Adrenal gland (tissue), 5 donors: Measurements from ENCODE around the gene STIM2.

Source experiments
- CTCF ChIP-seq, 6 experiments: fragments of 450-650 bp in 4 of 6; fragments of 200-600 bp in 2 of 6; sonication (generic) in 1 of 6; IDR thresholded peaks; 1 replicate in 5 of 6; 2 replicates in 1 of 6; pipeline versions ENCODE4 v1.5.1 to v1.8.0; 2016 to 2021; ENCODE audit warnings: antibody characterized with exemption in 6 of 6, mild to moderate bottlenecking in 2 of 6, moderate library complexity in 1 of 6
- POLR2A ChIP-seq, 2 donors: fragments of 450-650 bp; IDR thresholded peaks; one replicate each; pipeline ENCODE4 v1.6.1; 2017; ENCODE audit warnings: antibody characterized with exemption in 2 of 2, mild to moderate bottlenecking in 2 of 2, moderate library complexity in 1 of 2
- donor health status: DM: no; HTN: no; CAD: no.

GRCh38 chr4:27056281-27056680 is 195.6 kb downstream of the STIM2 start:
- TF ChIP-seq POLR2A (IDR thresholded peaks at IDR 0.05) (no peak), CTCF (IDR thresholded peaks at IDR 0.05) (no peak)
